KMS-11 (cell line): ENCODE data around the gene MRTO4.

ENCODE experiments used
- H2AFZ ChIP-seq: fragments of 200-600 bp; sonication (generic); 2 replicates; pipeline ENCODE4 v1.6.1; 2016; ENCODE audit warnings: antibody characterized with exemption, mixed run types, low read depth
- H3K27ac ChIP-seq: fragments of 200-600 bp; sonication (generic); 2 replicates; pipeline ENCODE4 v1.6.1; 2016; ENCODE audit warnings: mild to moderate bottlenecking, mixed run types
- H3K27me3 ChIP-seq: fragments of 200-600 bp; sonication (generic); 2 replicates; pipeline ENCODE4 v1.6.1; 2017; ENCODE audit warnings: mild to moderate bottlenecking, low read depth, mixed run types, moderate library complexity; ENCODE audit not compliant: insufficient read depth
- H3K36me3 ChIP-seq: fragments of 200-600 bp; sonication (generic); 2 replicates; pipeline ENCODE4 v1.6.1; 2017; ENCODE audit warnings: mild to moderate bottlenecking, mixed run types; ENCODE audit not compliant: insufficient read depth
- H3K4me1 ChIP-seq: fragments of 200-600 bp; sonication (generic); 2 replicates; pipeline ENCODE4 v1.6.1; 2016; ENCODE audit warnings: mild to moderate bottlenecking, low read depth, mixed run types; ENCODE audit not compliant: poor library complexity, severe bottlenecking
- H3K4me2 ChIP-seq: fragments of 200-600 bp; sonication (generic); 2 replicates; pipeline ENCODE4 v1.7.0; 2016; ENCODE audit warnings: mild to moderate bottlenecking, mixed run types
- H3K4me3 ChIP-seq: fragments of 200-600 bp; sonication (generic); IDR thresholded peaks from 2 replicates; pipeline ENCODE4 v1.6.1; 2017; ENCODE audit warnings: low read depth, low read length, mixed read lengths; ENCODE audit not compliant: insufficient read depth
- H3K79me2 ChIP-seq: fragments of 200-600 bp; sonication (generic); 2 replicates; pipeline ENCODE4 v1.6.1; 2016; ENCODE audit warnings: low read depth, mixed run types; ENCODE audit not compliant: insufficient read depth
- H3K9ac ChIP-seq: fragments of 200-600 bp; sonication (generic); 2 replicates; pipeline ENCODE4 v1.6.1; 2016; ENCODE audit warnings: mild to moderate bottlenecking, mixed run types
- H4K20me1 ChIP-seq: fragments of 200-600 bp; sonication (generic); 2 replicates; pipeline ENCODE4 v1.6.1; 2016; ENCODE audit warnings: mild to moderate bottlenecking, mixed run types; ENCODE audit not compliant: insufficient read depth
- TF ChIP-seq, protein P1 (sequence below): fragments of 200-600 bp; sonication (generic); conservative IDR thresholded peaks from 2 replicates; pipeline ENCODE4 v1.6.1; 2017; ENCODE audit warnings: low read depth, mild to moderate bottlenecking, antibody characterized with exemption, low read length, moderate library complexity, mixed read lengths

The MRTO4 gene

GRCh38 chr1:19205403-19205802 lies 46.2 kb upstream of the MRTO4 start:
- Histone ChIP-seq H3K27ac (peak overlapping the region; percentile 41; the same call in 1 of the 2 replicates), H3K4me1 (peaks cover 45% of the 10 kb centered on the region), H4K20me1 (peaks cover 15% of the 10 kb centered on the region), H2AFZ (no peak overlapping the region), H3K36me3 (no peaks in the 10 kb centered on the region), H3K4me2 (peak overlapping the region; percentile 60), H3K79me2 (peaks cover 86% of the 10 kb centered on the region), H3K4me3 (no peak overlapping the region), H3K27me3 (no peaks in the 10 kb centered on the region), H3K9ac (no peak overlapping the region)
- TF ChIP-seq, protein P1, sequence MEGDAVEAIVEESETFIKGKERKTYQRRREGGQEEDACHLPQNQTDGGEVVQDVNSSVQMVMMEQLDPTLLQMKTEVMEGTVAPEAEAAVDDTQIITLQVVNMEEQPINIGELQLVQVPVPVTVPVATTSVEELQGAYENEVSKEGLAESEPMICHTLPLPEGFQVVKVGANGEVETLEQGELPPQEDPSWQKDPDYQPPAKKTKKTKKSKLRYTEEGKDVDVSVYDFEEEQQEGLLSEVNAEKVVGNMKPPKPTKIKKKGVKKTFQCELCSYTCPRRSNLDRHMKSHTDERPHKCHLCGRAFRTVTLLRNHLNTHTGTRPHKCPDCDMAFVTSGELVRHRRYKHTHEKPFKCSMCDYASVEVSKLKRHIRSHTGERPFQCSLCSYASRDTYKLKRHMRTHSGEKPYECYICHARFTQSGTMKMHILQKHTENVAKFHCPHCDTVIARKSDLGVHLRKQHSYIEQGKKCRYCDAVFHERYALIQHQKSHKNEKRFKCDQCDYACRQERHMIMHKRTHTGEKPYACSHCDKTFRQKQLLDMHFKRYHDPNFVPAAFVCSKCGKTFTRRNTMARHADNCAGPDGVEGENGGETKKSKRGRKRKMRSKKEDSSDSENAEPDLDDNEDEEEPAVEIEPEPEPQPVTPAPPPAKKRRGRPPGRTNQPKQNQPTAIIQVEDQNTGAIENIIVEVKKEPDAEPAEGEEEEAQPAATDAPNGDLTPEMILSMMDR = no peak

DNA sequence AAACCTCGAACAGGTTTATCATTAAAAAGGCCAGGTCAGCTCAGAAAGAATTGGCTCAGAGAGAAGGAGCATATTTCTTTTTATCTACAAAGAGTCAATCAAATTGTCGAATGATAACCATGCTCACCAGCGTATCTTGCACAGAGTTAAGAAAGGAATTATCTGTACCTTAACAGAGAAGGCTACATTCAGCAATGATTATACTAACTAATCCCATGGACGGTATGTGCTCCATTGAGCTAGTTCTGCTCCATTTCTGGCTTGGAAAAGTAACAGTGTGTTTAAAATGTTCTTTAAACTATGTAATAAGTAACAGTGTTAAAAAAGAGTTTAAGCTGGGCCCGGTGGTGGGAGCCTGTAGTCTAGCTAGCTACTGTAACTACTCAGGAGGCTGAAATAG lies 45.8 kb upstream of the MRTO4 start:
- Histone ChIP-seq H3K4me3 (no peak overlapping the region), H3K36me3 (no peaks in the 10 kb centered on the region), H3K4me1 (peaks cover 45% of the 10 kb centered on the region), H2AFZ (no peak overlapping the region), H3K79me2 (peaks cover 90% of the 10 kb centered on the region), H3K9ac (no peak overlapping the region), H4K20me1 (peaks cover 15% of the 10 kb centered on the region), H3K27ac (peak overlapping the region; percentile 41; the same call in 1 of the 2 replicates), H3K4me2 (peak overlapping the region; percentile 60), H3K27me3 (no peaks in the 10 kb centered on the region)
- TF ChIP-seq, protein P1 = no peak

GRCh38 chr1:19206947-19207346 lies 44.7 kb upstream of the MRTO4 start:
- Histone ChIP-seq H3K79me2 (peaks cover 94% of the 10 kb centered on the region), H4K20me1 (peaks cover 15% of the 10 kb centered on the region), H3K4me3 (no peak overlapping the region), H3K4me1 (peaks cover 51% of the 10 kb centered on the region), H3K36me3 (no peaks in the 10 kb centered on the region), H2AFZ (no peak overlapping the region), H3K9ac (no peak overlapping the region), H3K27ac (no peak overlapping the region), H3K4me2 (peak overlapping the region; percentile 8; the same call in 1 of the 2 replicates), H3K27me3 (no peaks in the 10 kb centered on the region)
- TF ChIP-seq, protein P1 = no peak

DNA sequence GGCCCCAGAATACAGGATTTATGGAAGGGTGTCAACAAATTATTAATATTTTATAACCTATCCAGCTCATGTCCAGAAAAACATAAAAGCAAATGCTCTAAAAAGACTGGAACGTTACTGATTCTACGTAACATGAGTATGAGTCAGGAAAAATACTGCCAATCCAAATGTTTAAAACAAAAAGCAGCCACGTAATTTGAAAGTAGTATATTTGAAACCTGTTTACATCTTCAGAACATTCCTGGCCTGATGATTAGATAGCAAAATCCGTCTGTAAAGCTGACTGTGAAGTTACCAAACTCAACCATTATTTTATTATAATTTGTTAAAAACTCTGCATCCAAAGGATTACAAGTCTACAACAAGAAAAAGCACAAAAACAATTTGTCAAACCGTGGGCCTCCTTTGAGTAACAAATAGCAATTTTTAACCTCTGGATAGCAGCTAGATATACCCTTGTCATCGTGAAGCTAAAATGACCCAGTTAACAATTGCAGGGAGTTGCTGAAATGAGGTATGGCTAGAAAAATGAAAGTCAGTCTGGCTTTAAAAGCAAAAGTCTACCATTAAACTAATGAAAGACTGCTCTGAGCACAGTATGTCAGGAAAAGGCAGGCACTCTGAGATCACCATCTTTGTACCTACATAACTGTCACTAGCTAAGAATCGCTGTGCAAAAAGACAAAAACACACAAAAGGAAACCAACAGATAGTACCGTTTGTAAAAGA lies 42.7 kb upstream of the MRTO4 start:
- peak overlapping the region; percentile 86; the same call in 1 of the 2 replicates for H3K9ac ChIP-seq
- H3K4me2 ChIP-seq = peak overlapping the region; percentile 99
- peak overlapping the region; percentile 88 for H3K27ac ChIP-seq
- peaks cover 94% of the 10 kb centered on the region for H3K79me2 ChIP-seq
- no peaks in the 10 kb centered on the region for H3K36me3 ChIP-seq
- H4K20me1 ChIP-seq = peaks cover 15% of the 10 kb centered on the region
- peaks cover 62% of the 10 kb centered on the region for H3K4me1 ChIP-seq
- TF ChIP-seq, protein P1 = no peak
- peak overlapping the region; percentile 70; the same call in 1 of the 2 replicates for H2AFZ ChIP-seq
- H3K4me3 ChIP-seq = no peak overlapping the region
- H3K27me3 ChIP-seq = no peaks in the 10 kb centered on the region
